Measurements from ENCODE around the gene DNAL4. TPM values are rescaled to one million over a fixed set of nuclear protein-coding genes. Genes with fewer than 3 reads are reported as not detected.

The DNAL4 gene
- polyA plus RNA-seq, 1 donor (not counting 4 experiments of a cell fraction or from before 2014, with no cell fraction given) = 11.4 TPM

DNA sequence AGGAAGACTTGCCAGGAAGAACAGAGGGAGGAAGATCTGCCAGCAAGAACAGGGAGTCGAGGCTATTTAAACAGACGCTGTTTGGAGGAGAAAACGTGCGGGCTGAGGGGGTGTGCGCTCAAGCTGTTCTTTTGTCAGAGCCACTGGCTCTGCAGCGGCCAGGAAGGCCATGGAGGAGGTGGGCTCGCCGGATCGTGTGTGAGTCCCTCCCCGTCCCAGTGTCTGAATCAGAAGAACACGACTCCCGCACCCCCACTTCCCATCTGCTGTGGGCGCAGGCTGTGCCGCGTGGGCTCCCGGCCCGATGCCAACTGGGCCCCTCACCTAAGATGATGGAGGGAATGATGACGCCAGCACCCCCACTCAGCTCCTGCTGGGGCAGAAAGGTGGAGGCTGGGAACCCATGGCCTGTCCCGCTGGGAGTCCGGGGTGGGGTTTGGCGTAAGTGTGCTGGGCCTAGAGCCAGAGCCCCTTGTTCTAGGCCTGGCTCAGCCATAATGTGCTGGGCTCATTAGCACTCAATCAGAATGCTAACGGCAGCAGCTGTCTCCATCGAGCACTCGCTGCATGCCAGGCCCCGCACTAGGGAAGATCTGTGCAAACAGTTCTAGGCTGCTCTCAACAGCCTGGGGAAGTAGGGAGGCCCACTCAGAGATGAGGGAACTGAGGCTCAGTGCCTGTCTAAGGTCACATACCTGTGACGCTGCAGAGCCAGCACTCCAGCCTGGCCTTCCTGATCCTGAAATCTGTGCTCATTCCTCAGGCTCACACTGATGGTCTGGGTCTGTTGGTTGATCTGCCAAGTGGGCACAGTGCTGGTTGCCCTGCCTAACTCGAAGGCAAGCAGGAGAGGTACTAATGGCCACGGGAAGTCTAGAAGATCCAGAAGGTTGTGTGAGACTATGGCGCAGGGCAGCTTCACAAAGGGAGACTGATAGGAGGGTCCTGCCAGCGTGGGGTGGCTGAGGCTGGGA, 38.3 kb upstream of the DNAL4 start:
- Histone ChIP-seq H3K4me1 (ENCODE audit: control insufficient read depth, extremely low read depth, insufficient read depth, low read length) (no peaks in the 10 kb centered on the region), H3K36me3 (ENCODE audit: control insufficient read depth in 2 of 2, extremely low read depth in 1 of 2, insufficient read depth in 2 of 2, low read length in 2 of 2) (no peaks in the 10 kb centered on the region), H4K20me1 (ENCODE audit: control insufficient read depth, extremely low read depth, insufficient read depth, low read length) (no peaks in the 10 kb centered on the region), H3K27me3 (ENCODE audit: control insufficient read depth, extremely low read depth, insufficient read depth, low read length) (peaks cover 7% of the 10 kb centered on the region), H3K27ac (ENCODE audit: control insufficient read depth, insufficient read depth, low read length) (no peak overlapping the region), H3K9me1 (ENCODE audit: control insufficient read depth, extremely low read depth, insufficient read depth, low read length) (no peaks in the 10 kb centered on the region), H3K9me3 (ENCODE audit: control insufficient read depth, low read depth, low read length) (no peaks in the 10 kb centered on the region), H3K9ac (ENCODE audit: control insufficient read depth, extremely low read depth, insufficient read depth, low read length) (no peak overlapping the region), H2AFZ (ENCODE audit: control insufficient read depth, low read length) (no peak overlapping the region), H3K4me2 (ENCODE audit: control insufficient read depth, extremely low read depth, insufficient read depth, low read depth, low read length) (no peak overlapping the region), H3K79me2 (ENCODE audit: control insufficient read depth, insufficient read depth, low read length) (no peaks in the 10 kb centered on the region), H3K4me3 (ENCODE audit: control insufficient read depth in 2 of 3, extremely low read depth in 1 of 3, insufficient read depth in 2 of 3, low read depth in 1 of 3, low read length in 3 of 3) (no peak overlapping the region)
- TF ChIP-seq, protein P1, sequence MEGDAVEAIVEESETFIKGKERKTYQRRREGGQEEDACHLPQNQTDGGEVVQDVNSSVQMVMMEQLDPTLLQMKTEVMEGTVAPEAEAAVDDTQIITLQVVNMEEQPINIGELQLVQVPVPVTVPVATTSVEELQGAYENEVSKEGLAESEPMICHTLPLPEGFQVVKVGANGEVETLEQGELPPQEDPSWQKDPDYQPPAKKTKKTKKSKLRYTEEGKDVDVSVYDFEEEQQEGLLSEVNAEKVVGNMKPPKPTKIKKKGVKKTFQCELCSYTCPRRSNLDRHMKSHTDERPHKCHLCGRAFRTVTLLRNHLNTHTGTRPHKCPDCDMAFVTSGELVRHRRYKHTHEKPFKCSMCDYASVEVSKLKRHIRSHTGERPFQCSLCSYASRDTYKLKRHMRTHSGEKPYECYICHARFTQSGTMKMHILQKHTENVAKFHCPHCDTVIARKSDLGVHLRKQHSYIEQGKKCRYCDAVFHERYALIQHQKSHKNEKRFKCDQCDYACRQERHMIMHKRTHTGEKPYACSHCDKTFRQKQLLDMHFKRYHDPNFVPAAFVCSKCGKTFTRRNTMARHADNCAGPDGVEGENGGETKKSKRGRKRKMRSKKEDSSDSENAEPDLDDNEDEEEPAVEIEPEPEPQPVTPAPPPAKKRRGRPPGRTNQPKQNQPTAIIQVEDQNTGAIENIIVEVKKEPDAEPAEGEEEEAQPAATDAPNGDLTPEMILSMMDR (optimal IDR thresholded peaks at IDR 0.05 in 1 of 3, IDR thresholded peaks at IDR 0.05 in 1 of 3, conservative IDR thresholded peaks at IDR 0.05 in 1 of 3; ENCODE audit: extremely low read depth in 1 of 3, insufficient read depth in 2 of 3, low read length in 3 of 3) = no peak
- TF ChIP-seq EZH2 (IDR thresholded peaks at IDR 0.05; ENCODE audit: low read length) = no peak
- dilution Hi-C loops (cut with MboI; ENCODE audit: extremely low pct_ligation_motif_present, low sequenced_read_pairs) = no loop called here
- no peak for FAIRE-seq
- DNase-seq (ENCODE audit: low read depth, low spot score) = no peak

DNA sequence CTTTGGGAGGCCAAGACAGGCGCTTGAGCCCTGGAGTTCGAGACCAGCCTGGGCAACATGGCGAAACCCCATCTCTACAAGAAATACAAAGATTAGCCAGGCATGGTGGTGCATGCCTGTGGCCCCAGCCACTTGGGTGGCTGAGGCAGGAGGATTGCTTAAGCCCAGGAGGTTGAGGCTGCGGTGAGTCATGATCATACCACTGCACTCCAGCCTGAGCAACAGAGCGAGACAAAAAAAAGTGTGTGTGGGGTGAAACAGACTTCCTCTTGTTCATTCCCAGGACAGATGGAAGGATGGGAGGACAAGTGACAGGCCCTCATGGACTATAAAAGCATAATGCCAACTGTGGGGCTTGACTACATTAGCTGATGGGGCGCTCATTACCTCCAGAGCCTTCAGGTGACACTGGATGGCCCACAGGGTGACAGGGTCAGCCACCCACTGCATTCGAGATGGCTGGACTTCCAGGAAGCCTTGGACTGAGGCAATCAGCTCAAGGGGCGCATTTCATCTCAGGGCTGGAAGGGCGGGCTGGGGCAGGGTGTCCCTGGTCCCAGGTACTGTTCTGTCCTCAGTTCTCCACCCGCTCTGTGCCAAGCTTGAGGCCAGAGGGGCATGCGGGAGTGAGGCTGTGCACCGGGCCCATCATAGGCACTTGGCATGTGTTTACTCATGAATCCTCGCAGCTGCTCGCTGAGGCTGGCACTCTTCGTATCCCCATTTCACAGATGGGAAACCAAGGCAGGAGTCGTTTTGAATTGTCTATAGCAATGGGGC, 37.4 kb upstream of the DNAL4 start:
- Histone ChIP-seq H3K4me2 (ENCODE audit: control insufficient read depth, extremely low read depth, insufficient read depth, low read depth, low read length) (no peak overlapping the region), H3K9me1 (ENCODE audit: control insufficient read depth, extremely low read depth, insufficient read depth, low read length) (no peaks in the 10 kb centered on the region), H3K27ac (ENCODE audit: control insufficient read depth, insufficient read depth, low read length) (no peak overlapping the region), H3K9me3 (ENCODE audit: control insufficient read depth, low read depth, low read length) (no peaks in the 10 kb centered on the region), H3K36me3 (ENCODE audit: control insufficient read depth in 2 of 2, extremely low read depth in 1 of 2, insufficient read depth in 2 of 2, low read length in 2 of 2) (no peaks in the 10 kb centered on the region), H2AFZ (ENCODE audit: control insufficient read depth, low read length) (no peak overlapping the region), H3K27me3 (ENCODE audit: control insufficient read depth, extremely low read depth, insufficient read depth, low read length) (peaks cover 7% of the 10 kb centered on the region), H3K4me3 (ENCODE audit: control insufficient read depth in 2 of 3, extremely low read depth in 1 of 3, insufficient read depth in 2 of 3, low read depth in 1 of 3, low read length in 3 of 3) (no peak overlapping the region), H3K79me2 (ENCODE audit: control insufficient read depth, insufficient read depth, low read length) (no peaks in the 10 kb centered on the region), H3K9ac (ENCODE audit: control insufficient read depth, extremely low read depth, insufficient read depth, low read length) (no peak overlapping the region), H4K20me1 (ENCODE audit: control insufficient read depth, extremely low read depth, insufficient read depth, low read length) (no peaks in the 10 kb centered on the region), H3K4me1 (ENCODE audit: control insufficient read depth, extremely low read depth, insufficient read depth, low read length) (no peaks in the 10 kb centered on the region)
- FAIRE-seq (no peak), DNase-seq (ENCODE audit: low read depth, low spot score) (no peak)
- no peak for TF ChIP-seq EZH2 (IDR thresholded peaks at IDR 0.05; ENCODE audit: low read length)
- TF ChIP-seq, protein P1 (optimal IDR thresholded peaks at IDR 0.05 in 1 of 3, IDR thresholded peaks at IDR 0.05 in 1 of 3, conservative IDR thresholded peaks at IDR 0.05 in 1 of 3; ENCODE audit: extremely low read depth in 1 of 3, insufficient read depth in 2 of 3, low read length in 3 of 3) = no peak
- dilution Hi-C loops (cut with MboI; ENCODE audit: extremely low pct_ligation_motif_present, low sequenced_read_pairs) = no loop called here

All from keratinocyte (primary cell).